OCI-LY1 (cell line): ENCODE data around the gene MORC4.

ENCODE experiments used
- EZH2 ChIP-seq: fragments of 200-600 bp; sonication (generic), shearing (Covaris generic); IDR thresholded peaks from 2 replicates; pipeline ENCODE4 v1.8.0; 2017; ENCODE audit warnings: borderline replicate concordance, mixed run types, mild to moderate bottlenecking, antibody characterized with exemption, low read length, moderate library complexity, mixed read lengths
- TF ChIP-seq, protein P1 (sequence below): fragments of 200-600 bp; sonication (generic), shearing (Covaris generic); IDR thresholded peaks from 2 replicates; pipeline ENCODE4 v1.5.1; 2017; ENCODE audit warnings: mild to moderate bottlenecking, antibody characterized with exemption, low read length, moderate library complexity, mixed read lengths

- TF ChIP-seq, protein P1, sequence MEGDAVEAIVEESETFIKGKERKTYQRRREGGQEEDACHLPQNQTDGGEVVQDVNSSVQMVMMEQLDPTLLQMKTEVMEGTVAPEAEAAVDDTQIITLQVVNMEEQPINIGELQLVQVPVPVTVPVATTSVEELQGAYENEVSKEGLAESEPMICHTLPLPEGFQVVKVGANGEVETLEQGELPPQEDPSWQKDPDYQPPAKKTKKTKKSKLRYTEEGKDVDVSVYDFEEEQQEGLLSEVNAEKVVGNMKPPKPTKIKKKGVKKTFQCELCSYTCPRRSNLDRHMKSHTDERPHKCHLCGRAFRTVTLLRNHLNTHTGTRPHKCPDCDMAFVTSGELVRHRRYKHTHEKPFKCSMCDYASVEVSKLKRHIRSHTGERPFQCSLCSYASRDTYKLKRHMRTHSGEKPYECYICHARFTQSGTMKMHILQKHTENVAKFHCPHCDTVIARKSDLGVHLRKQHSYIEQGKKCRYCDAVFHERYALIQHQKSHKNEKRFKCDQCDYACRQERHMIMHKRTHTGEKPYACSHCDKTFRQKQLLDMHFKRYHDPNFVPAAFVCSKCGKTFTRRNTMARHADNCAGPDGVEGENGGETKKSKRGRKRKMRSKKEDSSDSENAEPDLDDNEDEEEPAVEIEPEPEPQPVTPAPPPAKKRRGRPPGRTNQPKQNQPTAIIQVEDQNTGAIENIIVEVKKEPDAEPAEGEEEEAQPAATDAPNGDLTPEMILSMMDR: no peak
- TF ChIP-seq EZH2: no peak
Measured at GRCh38 chrX:106932492-106932923, 67.5 kb downstream of the MORC4 start.
